H1 (cell line): ENCODE data around the gene OBSCN. TPM values are rescaled to one million over a fixed set of nuclear protein-coding genes. Genes with fewer than 3 reads are reported as not detected.

Experiments used
- CTCF ChIA-PET: fragments of 300-600 bp; sonication (Branson Sonifier 250); formaldehyde crosslinking; loops from one replicate; lab custom pipeline; 2021; ENCODE audit not compliant: partially characterized antibody; lab: Charles Lee
- POLR2A ChIA-PET: fragments of 300-600 bp; sonication (Branson Sonifier 250); formaldehyde crosslinking; loops from one replicate; lab custom pipeline; 2021; ENCODE audit warnings: inconsistent platforms; ENCODE audit not compliant: partially characterized antibody; lab: Charles Lee
- DNase-seq, 2 experiments: peaks; one replicate each; pipeline versions ENCODE4 v3.0.0 to v3.0.0-alpha.2; 2010 to 2022; ENCODE audit warnings: low spot score in 2 of 2, low read depth in 1 of 2, mixed read lengths in 1 of 2
- FAIRE-seq: peaks from 2 replicates; lab custom pipeline; 2011; peaks lifted over from hg19 to GRCh38; lab: Jason Lieb, UNC
- H2AFZ ChIP-seq: 2 replicates; pipeline ENCODE4 v1.8.1; 2012; ENCODE audit warnings: low read length, inconsistent platforms
- H2AK5ac ChIP-seq: 2 replicates; pipeline ENCODE4 v1.6.1; 2013; ENCODE audit warnings: low read depth, low read length
- H2BK120ac ChIP-seq: replicated peaks from 2 replicates; pipeline ENCODE3; 2013; ENCODE audit warnings: low read depth, low read length, inconsistent platforms
- H2BK12ac ChIP-seq: 2 replicates; pipeline ENCODE4 v1.6.1; 2013; ENCODE audit warnings: low read depth, low read length
- H2BK15ac ChIP-seq: 2 replicates; pipeline ENCODE4 v1.6.1; 2013; ENCODE audit warnings: low read length
- H2BK20ac ChIP-seq: 2 replicates; pipeline ENCODE4 v1.6.1; 2013; ENCODE audit warnings: low read length
- H2BK5ac ChIP-seq: 2 replicates; pipeline ENCODE4 v1.6.1; 2013; ENCODE audit warnings: low read depth, low read length
- H3K14ac ChIP-seq: 2 replicates; pipeline ENCODE4 v1.6.1; 2013; ENCODE audit warnings: inconsistent platforms; ENCODE audit not compliant: insufficient read length
- H3K18ac ChIP-seq: 2 replicates; pipeline ENCODE4 v1.6.1; 2013; ENCODE audit warnings: low read length; ENCODE audit errors: extremely low read depth
- H3K23ac ChIP-seq: 2 replicates; pipeline ENCODE4 v1.6.1; 2013; ENCODE audit warnings: inconsistent platforms; ENCODE audit not compliant: insufficient read length
- H3K23me2 ChIP-seq: 2 replicates; pipeline ENCODE4 v1.6.1; 2013; ENCODE audit warnings: low read depth, low read length
- H3K27ac ChIP-seq: 2 replicates; pipeline ENCODE4 v1.6.1; 2011; ENCODE audit warnings: low read depth, low read length, inconsistent platforms
- H3K27me3 ChIP-seq, 4 experiments: replicated peaks in 1 of 4; 1 replicate in 1 of 4; 2 replicates in 3 of 4; pipeline versions ENCODE4 v1.6.1 to v1.8.1; 2011 to 2013; ENCODE audit warnings: low read length in 3 of 4, mild to moderate bottlenecking in 3 of 4, inconsistent platforms in 2 of 4, mixed read lengths in 2 of 4, moderate library complexity in 1 of 4; ENCODE audit not compliant: control insufficient read depth in 3 of 4, insufficient read depth in 3 of 4; ENCODE audit errors: extremely low read depth in 1 of 4
- H3K36me3 ChIP-seq, 4 experiments: 2 replicates each; pipeline versions ENCODE4 v1.6.1 to v1.8.1; 2011 to 2013; ENCODE audit warnings: mild to moderate bottlenecking in 4 of 4, low read length in 3 of 4, moderate library complexity in 2 of 4, control low read depth in 1 of 4, inconsistent platforms in 1 of 4; ENCODE audit not compliant: insufficient read depth in 4 of 4, control insufficient read depth in 2 of 4
- H3K4ac ChIP-seq: replicated peaks from 2 replicates; pipeline ENCODE3; 2013; ENCODE audit warnings: low read length, low read depth, mixed read lengths, inconsistent platforms; ENCODE audit not compliant: insufficient read length
- H3K4me1 ChIP-seq, 4 experiments: replicated peaks in 1 of 4; 1 replicate in 1 of 4; 2 replicates in 3 of 4; pipeline versions ENCODE4 v1.6.1 to v1.8.1; 2011 to 2013; ENCODE audit warnings: low read length in 3 of 4, inconsistent platforms in 2 of 4, mixed read lengths in 1 of 4; ENCODE audit not compliant: insufficient read depth in 4 of 4, control insufficient read depth in 3 of 4
- H3K4me2 ChIP-seq, 2 experiments: 2 replicates each; pipeline versions ENCODE4 v1.6.1 to v1.8.1; 2011 to 2013; ENCODE audit warnings: low read depth in 2 of 2, low read length in 2 of 2, control low read depth in 1 of 2, inconsistent platforms in 1 of 2, mild to moderate bottlenecking in 1 of 2; ENCODE audit not compliant: insufficient read depth in 1 of 2
- H3K4me3 ChIP-seq, 4 experiments: fragments of 200-600, 300-600 bp in 1 of 4; sonication (generic), shearing (Covaris generic), sonication (Bioruptor Twin) in 1 of 4; 2 replicates each; pipeline versions ENCODE4 v1.5.1 to v1.8.1; 2011 to 2016; ENCODE audit warnings: low read length in 4 of 4, low read depth in 3 of 4, control low read depth in 2 of 4, inconsistent platforms in 2 of 4, mild to moderate bottlenecking in 2 of 4, mixed read lengths in 1 of 4, moderate library complexity in 1 of 4; ENCODE audit not compliant: insufficient read depth in 2 of 4; ENCODE audit errors: extremely low read depth in 1 of 4
- H3K56ac ChIP-seq: replicated peaks from 2 replicates; pipeline ENCODE3; 2013; ENCODE audit warnings: low read depth, mild to moderate bottlenecking, mixed read lengths, low read length, inconsistent platforms; ENCODE audit not compliant: insufficient read length
- H3K79me1 ChIP-seq: 2 replicates; pipeline ENCODE4 v1.6.1; 2013; ENCODE audit warnings: low read depth, low read length, control low read depth
- H3K79me2 ChIP-seq, 2 experiments: 2 replicates each; pipeline versions ENCODE4 v1.6.1 to v1.8.1; 2012 to 2013; ENCODE audit warnings: low read length in 2 of 2, mild to moderate bottlenecking in 2 of 2, inconsistent platforms in 1 of 2; ENCODE audit not compliant: insufficient read depth in 2 of 2, control insufficient read depth in 1 of 2
- H3K9ac ChIP-seq, 4 experiments: replicated peaks in 1 of 4; 1 replicate in 1 of 4; 2 replicates in 3 of 4; pipeline versions ENCODE4 v1.6.1 to v1.8.1; 2011 to 2013; ENCODE audit warnings: low read depth in 3 of 4, low read length in 3 of 4, control low read depth in 2 of 4, mild to moderate bottlenecking in 2 of 4, moderate library complexity in 2 of 4, inconsistent platforms in 1 of 4; ENCODE audit errors: extremely low read depth in 1 of 4
- H3K9me3 ChIP-seq, 2 experiments: 2 replicates each; pipeline versions ENCODE4 v1.6.1 to v1.8.1; 2012 to 2013; ENCODE audit warnings: mild to moderate bottlenecking in 2 of 2, moderate library complexity in 2 of 2, control low read depth in 1 of 2, inconsistent platforms in 1 of 2, low read depth in 1 of 2, low read length in 1 of 2, mixed read lengths in 1 of 2; ENCODE audit not compliant: insufficient read depth in 2 of 2
- H4K20me1 ChIP-seq, 2 experiments: replicated peaks in 1 of 2; 2 replicates each; pipeline versions ENCODE3 to v1.8.1; 2011 to 2013; ENCODE audit warnings: inconsistent platforms in 2 of 2, low read length in 2 of 2, mild to moderate bottlenecking in 1 of 2; ENCODE audit not compliant: insufficient read depth in 2 of 2, control insufficient read depth in 1 of 2
- H4K5ac ChIP-seq: 2 replicates; pipeline ENCODE4 v1.6.1; 2013; ENCODE audit warnings: low read length, low read depth, mixed read lengths, inconsistent platforms; ENCODE audit not compliant: insufficient read length
- H4K8ac ChIP-seq: 2 replicates; pipeline ENCODE4 v1.8.0; 2013; ENCODE audit warnings: mild to moderate bottlenecking, moderate library complexity, low read length, inconsistent platforms; ENCODE audit not compliant: insufficient read depth; ENCODE audit errors: extremely low read depth
- H4K91ac ChIP-seq: replicated peaks from 2 replicates; pipeline ENCODE3; 2013; ENCODE audit warnings: low read length, mixed read lengths, inconsistent platforms; ENCODE audit not compliant: insufficient read length
- ATF3 ChIP-seq: IDR thresholded peaks from 2 replicates; pipeline ENCODE4 v1.6.1; 2011; ENCODE audit warnings: low read depth, mild to moderate bottlenecking, low read length; ENCODE audit not compliant: insufficient read depth
- BCL11A ChIP-seq, 2 experiments: IDR thresholded peaks; one replicate each; pipeline ENCODE4 v1.6.1; 2011; ENCODE audit warnings: low read depth in 2 of 2, low read length in 2 of 2, mild to moderate bottlenecking in 2 of 2
- CEBPB ChIP-seq: IDR thresholded peaks from 2 replicates; pipeline ENCODE4 v1.6.1; 2012; ENCODE audit warnings: low read depth, low read length
- CHD1 ChIP-seq: IDR thresholded peaks from 2 replicates; pipeline ENCODE4 v1.6.1; 2012; ENCODE audit warnings: low read depth, low read length, improper control_type of control experiment
- GABPA ChIP-seq: IDR thresholded peaks from 2 replicates; pipeline ENCODE4 v1.6.1; 2011; ENCODE audit warnings: mild to moderate bottlenecking, low read length, moderate library complexity, borderline replicate concordance; ENCODE audit not compliant: insufficient read depth
- GTF2F1 ChIP-seq: IDR thresholded peaks from 2 replicates; pipeline ENCODE4 v1.6.1; 2012; ENCODE audit warnings: low read depth, low read length, improper control_type of control experiment, borderline replicate concordance
- RXRA ChIP-seq: IDR thresholded peaks from 2 replicates; pipeline ENCODE4 v1.6.1; 2011; ENCODE audit warnings: low read depth, mild to moderate bottlenecking, low read length, moderate library complexity; ENCODE audit not compliant: insufficient read depth
- TAF7 ChIP-seq: optimal IDR thresholded peaks from 2 replicates; pipeline ENCODE3; 2011; ENCODE audit warnings: low read depth, mild to moderate bottlenecking, inconsistent platforms, low read length, moderate library complexity, borderline replicate concordance
- TCF12 ChIP-seq: IDR thresholded peaks from 2 replicates; pipeline ENCODE4 v1.6.1; 2011; ENCODE audit warnings: low read depth, mild to moderate bottlenecking, low read length
- YY1 ChIP-seq: IDR thresholded peaks from 2 replicates; pipeline ENCODE4 v1.6.1; 2011; ENCODE audit warnings: low read depth, mild to moderate bottlenecking, low read length
- WGBS, 2 experiments: shearing (Covaris generic) in 1 of 2; methylation state at CpG; one replicate each; pipeline versions ENCODE4 v1.1.6 to v1.1.7; 2013 to 2015; ENCODE audit warnings: low lambda C conversion rate in 2 of 2, mixed read lengths in 2 of 2, inconsistent platforms in 1 of 2, low coverage in 1 of 2, missing lambda C conversion rate in 1 of 2; ENCODE audit not compliant: insufficient replicate concordance in 2 of 2, insufficient coverage in 1 of 2, insufficient read length in 1 of 2; ENCODE audit errors: extremely low coverage in 1 of 2, missing lambda C conversion rate in 1 of 2; 5-methylcytosine and 5-hydroxymethylcytosine counted together
- polyA plus RNA-seq, 7 experiments: library from polyadenylated mRNA; depleted of rRNA in 3 of 7; stranded (reverse) in 5 of 7; unstranded in 2 of 7; fragments of >200 nt in 5 of 7; fragments of 200-250 nt in 2 of 7; gene quantifications; 1 replicate in 5 of 7; 2 replicates in 1 of 7; 4 replicates in 1 of 7; pipeline versions ENCODE4 v1.2.1 to v1.2.3, GENCODE V29; 2011 to 2013; ENCODE audit warnings: missing spikeins in 2 of 7, mixed read lengths in 2 of 7
- total RNA-seq: library from RNA; stranded (reverse); fragmentation: NEBNext Ultra II Directional; extraction: Animal tissue kit (Norgen Biotek cat#: 25700); gene quantifications from 2 replicates; pipeline ENCODE4 v1.2.1, GENCODE V29; 2021

Gene OBSCN
- total and polyA plus RNA-seq, 2 of the 8 experiments (the other 6 are each of a cell fraction or from before 2014, with no cell fraction given): 7.5 to 28.4 TPM

GRCh38 chr1:228272831-228273571 is 65.2 kb downstream of the OBSCN start:
- TF ChIP-seq RXRA: no peak
- no peak for TF ChIP-seq ATF3
- TF ChIP-seq TAF7: no peak
- TF ChIP-seq BCL11A (IDR thresholded peaks at IDR 0.05; ENCODE audit: low read depth in 2 of 2, low read length in 2 of 2): no peak
- no peak for TF ChIP-seq CEBPB
- no peak for TF ChIP-seq YY1
- no peak for TF ChIP-seq GTF2F1
- no peak for TF ChIP-seq CHD1
- no peak for TF ChIP-seq GABPA
- no peak for TF ChIP-seq TCF12
- Histone ChIP-seq H4K20me1 (peaks cover 7 to 17% of the 10 kb centered on the region in 2 experiments), H3K79me1 (no peaks in the 10 kb centered on the region), H4K91ac (no peak overlapping the region), H3K9ac (no peak overlapping the region), H3K4me1 (peaks cover 0 to 7% (median 1%) of the 10 kb centered on the region in 4 experiments; a peak in 4 of 7 replicates), H3K27me3 (peaks cover 0 to 5% (median 3%) of the 10 kb centered on the region in 4 experiments; a peak in 2 of 7 replicates), H3K56ac (no peak overlapping the region), H3K4me3 (no peak overlapping the region), H2AFZ (no peak overlapping the region), H2BK12ac (no peak overlapping the region), H2AK5ac (no peak overlapping the region), H3K4ac (no peak overlapping the region), H3K9me3 (no peaks in the 10 kb centered on the region), H4K5ac (no peak overlapping the region), H3K36me3 (0 out of 8 replicates have a peak, but pooled peaks cover 0 to 3% (median 0%) of the 10 kb centered on the region in 4 experiments), H3K18ac (no peak overlapping the region), H2BK20ac (no peak overlapping the region), H2BK5ac (no peak overlapping the region), H2BK120ac (no peak overlapping the region), H4K8ac (no peak overlapping the region; the same call in 1 of the 2 replicates), H3K14ac (no peak overlapping the region), H3K4me2 (no peak overlapping the region), H3K79me2 (no peaks in the 10 kb centered on the region), H3K23ac (no peak overlapping the region), H3K27ac (no peak overlapping the region), H3K23me2 (peaks cover 7% of the 10 kb centered on the region; the same call in 1 of the 2 replicates), H2BK15ac (no peak overlapping the region)
- FAIRE-seq (no peak), DNase-seq (peak in 1 of 2 experiments; percentile 38)
- 93% methylated on average over 22 of the region's 22 CpGs; no CpG with 5 or more reads in 1 of the 2 experiments for WGBS, 2 experiments
- ChIA-PET POLR2A (interaction anchor here (1.0 kb wide), 1 partner anchor 59 kb away, joined by 3 read pairs; no protein-coding TSS in a partner anchor), CTCF (interaction anchor here (0.6 to 1.6 kb wide), 10 partner anchors 11 to 274 kb away, joined by 3 to 12 read pairs (median 4); no protein-coding TSS in a partner anchor)
